GM12891 (cell line): ENCODE results near the gene KCNK15.

Experiments
- DNase-seq: peaks from one replicate; pipeline ENCODE4 v3.0.0; 2011; ENCODE audit warnings: low spot score; ENCODE audit not compliant: insufficient read length
- FAIRE-seq: peaks from 2 replicates; lab custom pipeline; 2011; peaks lifted over from hg19 to GRCh38; lab: Jason Lieb, UNC
- PAX5 ChIP-seq: IDR thresholded peaks from 2 replicates; pipeline ENCODE4 v1.6.1; 2011; ENCODE audit warnings: low read length, moderate library complexity, mild to moderate bottlenecking; ENCODE audit not compliant: insufficient read depth, severe bottlenecking
- POLR2A ChIP-seq: IDR thresholded peaks from 2 replicates; pipeline ENCODE4 v1.6.1; 2011; ENCODE audit warnings: low read depth, low read length, control low read depth
- POLR2AphosphoS5 ChIP-seq: IDR thresholded peaks from 2 replicates; pipeline ENCODE4 v1.6.1; 2011; ENCODE audit warnings: low read depth, low read length, control low read depth
- POU2F2 ChIP-seq: IDR thresholded peaks from 2 replicates; pipeline ENCODE4 v1.6.1; 2011; ENCODE audit warnings: low read depth, mild to moderate bottlenecking, control low read depth, low read length, moderate library complexity
- SPI1 ChIP-seq: IDR thresholded peaks from 2 replicates; pipeline ENCODE4 v1.6.1; 2011; ENCODE audit warnings: low read depth, low read length, control low read depth
- TAF1 ChIP-seq: IDR thresholded peaks from 2 replicates; pipeline ENCODE4 v1.6.1; 2011; ENCODE audit warnings: low read depth, low read length, control low read depth

The KCNK15 gene

GRCh38 chr20:44723391-44723790, 22.3 kb upstream of the KCNK15 start:
- no peak for DNase-seq
- no peak for TF ChIP-seq TAF1
- TF ChIP-seq POU2F2, result no peak
- TF ChIP-seq SPI1, result no peak
- no peak for TF ChIP-seq POLR2AphosphoS5
- TF ChIP-seq POLR2A, result no peak
- TF ChIP-seq PAX5, result no peak
- FAIRE-seq, result no peak

DNA sequence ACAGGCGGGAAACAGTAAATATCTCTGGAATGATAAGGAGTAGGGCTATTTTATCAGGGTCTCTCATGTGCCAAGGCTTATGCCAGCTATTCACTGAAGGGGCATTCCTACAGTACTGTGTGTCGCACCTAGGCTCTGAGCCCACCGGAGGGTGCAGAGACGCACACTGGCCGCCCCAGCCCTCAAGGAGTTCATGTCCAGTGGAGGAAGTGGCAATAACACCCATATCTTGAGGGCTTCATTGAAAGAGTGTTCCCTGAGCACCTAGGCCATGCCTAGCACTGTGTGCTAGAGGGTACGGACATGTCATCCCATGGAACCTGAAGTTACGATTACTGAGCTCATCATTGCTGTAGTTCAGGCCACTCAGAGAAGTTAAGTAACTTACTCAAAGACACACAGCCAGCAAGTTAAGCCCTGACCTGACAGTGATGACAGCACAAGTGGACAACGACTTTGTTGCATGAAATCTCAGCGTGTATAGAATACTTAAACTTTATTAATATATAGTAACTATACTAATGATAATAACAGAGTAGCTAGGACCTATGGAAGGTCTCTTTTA, 21.8 kb upstream of the KCNK15 start:
- FAIRE-seq (no peak), DNase-seq (no peak)
- no peak for TF ChIP-seq POU2F2
- no peak for TF ChIP-seq PAX5
- no peak for TF ChIP-seq TAF1
- TF ChIP-seq POLR2A, result no peak
- no peak for TF ChIP-seq SPI1
- no peak for TF ChIP-seq POLR2AphosphoS5

DNA sequence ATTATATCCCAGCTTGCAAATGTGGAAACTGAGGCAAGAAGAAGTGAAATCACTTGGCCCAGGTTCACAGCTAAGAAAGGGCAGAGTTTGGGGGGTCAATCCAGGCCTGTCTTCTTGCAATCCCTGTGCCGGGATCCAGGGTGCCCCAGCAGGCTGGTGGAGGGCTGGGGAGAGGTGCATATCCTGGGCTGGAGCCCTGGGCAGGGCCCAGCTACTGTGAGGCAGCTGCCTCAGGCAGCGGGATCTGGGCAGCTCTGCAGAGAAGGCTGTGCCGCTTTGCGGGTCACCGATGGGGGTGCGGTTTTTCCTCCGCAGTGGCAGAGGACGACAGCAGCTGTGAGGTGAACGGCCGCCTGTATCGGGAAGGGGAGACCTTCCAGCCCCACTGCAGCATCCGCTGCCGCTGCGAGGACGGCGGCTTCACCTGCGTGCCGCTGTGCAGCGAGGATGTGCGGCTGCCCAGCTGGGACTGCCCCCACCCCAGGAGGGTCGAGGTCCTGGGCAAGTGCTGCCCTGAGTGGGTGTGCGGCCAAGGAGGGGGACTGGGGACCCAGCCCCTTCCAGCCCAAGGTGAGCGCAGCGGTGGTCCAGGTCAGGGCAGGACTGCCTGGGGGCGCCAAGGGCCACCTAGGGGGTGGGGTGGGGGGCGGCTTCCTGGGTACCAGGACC, 21.1 kb upstream of the KCNK15 start:
- DNase-seq (no peak), FAIRE-seq (no peak)
- TF ChIP-seq TAF1 (no peak), POLR2AphosphoS5 (no peak), PAX5 (no peak), POU2F2 (no peak), SPI1 (no peak), POLR2A (no peak)

DNA sequence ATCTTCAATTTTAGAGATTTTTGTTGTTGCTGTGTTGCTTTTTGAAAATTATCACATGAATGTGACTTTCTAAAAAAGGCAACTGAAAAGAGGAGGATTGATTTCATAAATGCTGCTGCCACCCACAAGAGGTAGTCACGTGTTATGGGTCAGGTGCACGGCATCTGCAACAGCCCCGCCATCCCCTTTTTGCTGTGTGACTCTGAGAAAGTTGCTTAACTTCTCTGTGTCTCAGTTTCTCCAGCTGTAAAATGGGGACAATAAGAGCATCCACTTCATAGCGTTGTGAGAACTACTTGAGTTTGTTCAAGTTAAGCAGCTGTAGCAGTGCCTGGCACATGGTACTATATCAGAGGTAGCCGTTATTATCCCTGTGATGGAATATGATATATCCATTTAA, 19.8 kb upstream of the KCNK15 start:
- DNase-seq, result no peak
- TF ChIP-seq TAF1, result no peak
- TF ChIP-seq PAX5, result no peak
- TF ChIP-seq SPI1, result no peak
- TF ChIP-seq POU2F2, result no peak
- TF ChIP-seq POLR2AphosphoS5, result no peak
- no peak for TF ChIP-seq POLR2A
- no peak for FAIRE-seq

DNA sequence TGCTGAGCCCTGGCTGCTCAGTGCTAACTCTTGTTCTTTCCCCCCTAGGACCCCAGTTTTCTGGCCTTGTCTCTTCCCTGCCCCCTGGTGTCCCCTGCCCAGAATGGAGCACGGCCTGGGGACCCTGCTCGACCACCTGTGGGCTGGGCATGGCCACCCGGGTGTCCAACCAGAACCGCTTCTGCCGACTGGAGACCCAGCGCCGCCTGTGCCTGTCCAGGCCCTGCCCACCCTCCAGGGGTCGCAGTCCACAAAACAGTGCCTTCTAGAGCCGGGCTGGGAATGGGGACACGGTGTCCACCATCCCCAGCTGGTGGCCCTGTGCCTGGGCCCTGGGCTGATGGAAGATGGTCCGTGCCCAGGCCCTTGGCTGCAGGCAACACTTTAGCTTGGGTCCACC, 18.6 kb upstream of the KCNK15 start:
- TF ChIP-seq POLR2A, result no peak
- TF ChIP-seq POU2F2, result no peak
- no peak for TF ChIP-seq PAX5
- no peak for TF ChIP-seq POLR2AphosphoS5
- no peak for TF ChIP-seq SPI1
- TF ChIP-seq TAF1, result no peak
- DNase-seq (no peak), FAIRE-seq (no peak)

DNA sequence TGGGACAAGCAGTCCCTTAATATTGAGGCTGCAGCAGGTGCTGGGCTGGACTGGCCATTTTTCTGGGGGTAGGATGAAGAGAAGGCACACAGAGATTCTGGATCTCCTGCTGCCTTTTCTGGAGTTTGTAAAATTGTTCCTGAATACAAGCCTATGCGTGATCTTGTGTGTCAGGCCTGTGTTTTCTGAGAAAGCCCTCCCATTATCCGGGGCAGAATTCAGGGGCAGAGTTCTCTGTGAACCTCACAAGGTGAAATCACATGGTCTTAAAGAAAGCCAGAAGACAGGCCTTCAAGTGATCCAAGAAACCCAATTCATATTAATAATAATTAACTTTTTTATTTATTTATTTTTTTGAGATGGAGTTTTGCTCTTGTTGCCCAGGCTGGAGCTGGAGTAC, 18.0 kb upstream of the KCNK15 start:
- DNase-seq (no peak), FAIRE-seq (no peak)
- TF ChIP-seq POLR2AphosphoS5, result no peak
- no peak for TF ChIP-seq SPI1
- no peak for TF ChIP-seq TAF1
- no peak for TF ChIP-seq POLR2A
- TF ChIP-seq POU2F2, result no peak
- TF ChIP-seq PAX5, result no peak

DNA sequence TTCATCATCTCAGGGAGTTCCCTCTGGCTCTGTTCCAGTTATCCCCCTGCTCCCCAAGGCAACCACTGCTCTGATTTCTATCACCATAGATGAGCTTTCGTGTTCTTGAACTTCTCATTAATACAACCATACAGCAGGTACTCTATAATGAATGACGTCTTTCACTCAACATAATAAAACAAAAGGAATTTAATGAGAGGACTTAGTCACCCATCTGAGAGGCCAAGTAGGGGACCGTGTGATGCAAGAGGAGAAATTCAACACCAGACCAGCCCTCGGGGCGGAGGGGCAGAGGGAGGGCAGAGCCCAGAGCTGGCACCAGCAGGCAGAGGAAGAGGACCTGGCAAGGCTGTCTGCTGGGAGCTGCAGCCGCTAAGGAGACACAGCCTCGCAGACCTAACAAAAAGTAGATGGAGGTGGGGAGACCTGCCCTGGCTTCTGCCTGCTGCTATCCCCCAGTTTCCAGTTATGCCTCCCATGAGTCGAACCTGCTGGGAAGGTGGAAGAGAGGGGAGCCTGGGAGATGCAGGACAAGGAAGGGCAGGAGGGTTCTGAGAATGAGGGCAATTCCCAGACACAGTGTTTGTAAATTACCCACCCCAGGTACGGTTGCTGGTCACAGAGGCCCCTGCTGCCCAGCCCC, 16.7 kb upstream of the KCNK15 start:
- DNase-seq (no peak), FAIRE-seq (no peak)
- TF ChIP-seq TAF1, result no peak
- no peak for TF ChIP-seq POU2F2
- no peak for TF ChIP-seq PAX5

DNA sequence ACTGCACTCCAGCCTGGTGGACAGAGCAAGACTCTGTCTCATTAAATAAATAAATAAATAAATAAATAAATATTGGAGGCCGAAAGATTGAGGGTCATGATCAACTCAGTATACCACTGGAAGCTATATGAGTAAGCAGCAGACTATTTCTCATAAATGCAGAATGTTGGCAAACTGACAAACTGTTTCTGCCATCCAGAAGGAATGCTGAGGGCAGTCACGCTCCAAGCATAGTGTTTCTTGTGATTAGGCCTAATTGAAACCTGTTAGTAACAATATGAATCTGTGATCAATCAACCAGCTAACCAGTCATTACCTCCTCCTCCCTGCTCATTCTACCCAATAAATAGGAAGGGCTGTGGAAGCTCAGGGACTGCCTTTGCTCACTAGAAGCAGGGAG, 15.2 kb upstream of the KCNK15 start:
- FAIRE-seq (no peak), DNase-seq (no peak)
- TF ChIP-seq TAF1, result no peak
- no peak for TF ChIP-seq POLR2A
- no peak for TF ChIP-seq SPI1
- TF ChIP-seq POU2F2, result no peak
- TF ChIP-seq POLR2AphosphoS5, result no peak
- no peak for TF ChIP-seq PAX5

GRCh38 chr20:44731657-44732056, 14.0 kb upstream of the KCNK15 start:
- DNase-seq, result no peak
- TF ChIP-seq POU2F2 (no peak), SPI1 (no peak), POLR2A (no peak), PAX5 (no peak), TAF1 (no peak)
- no peak for FAIRE-seq
